H1 (cell line): ENCODE data around the gene SLC6A19. TPM values are rescaled to one million over a fixed set of nuclear protein-coding genes. Genes with fewer than 3 reads are reported as not detected.

ENCODE experiments used
- CHD7 ChIP-seq: fragments of 300-600 bp; sonication (generic); IDR thresholded peaks from 2 replicates; pipeline ENCODE4 v1.7.1; 2012; ENCODE audit warnings: low read length, moderate library complexity, mild to moderate bottlenecking, inconsistent platforms; ENCODE audit not compliant: insufficient replicate concordance
- CREB1 ChIP-seq: IDR thresholded peaks from 2 replicates; pipeline ENCODE4 v1.6.1; 2012; ENCODE audit warnings: inconsistent platforms
- KDM5A ChIP-seq: fragments of 200-600 bp; IDR thresholded peaks from 2 replicates; pipeline ENCODE4 v1.7.1; 2012; ENCODE audit warnings: mild to moderate bottlenecking, low read length, inconsistent platforms, mixed read lengths
- MAFK ChIP-seq: IDR thresholded peaks from 2 replicates; pipeline ENCODE4 v1.6.1; 2012; ENCODE audit warnings: low read depth, mild to moderate bottlenecking, improper control_type of control experiment, low read length
- NANOG ChIP-seq: IDR thresholded peaks from 2 replicates; pipeline ENCODE4 v1.6.1; 2011; ENCODE audit warnings: low read length, low read depth, mild to moderate bottlenecking, inconsistent platforms; ENCODE audit not compliant: insufficient read depth, poor library complexity, severe bottlenecking
- POLR2AphosphoS5 ChIP-seq: IDR thresholded peaks from 2 replicates; pipeline ENCODE4 v1.6.1; 2011; ENCODE audit warnings: low read depth, low read length
- POU5F1 ChIP-seq: IDR thresholded peaks from 2 replicates; pipeline ENCODE4 v1.6.1; 2011; ENCODE audit warnings: low read depth, mild to moderate bottlenecking, low read length, moderate library complexity
- SIRT6 ChIP-seq: IDR thresholded peaks from one replicate; pipeline ENCODE4 v1.7.1; 2012; ENCODE audit warnings: low read length, inconsistent platforms
- SIX5 ChIP-seq: IDR thresholded peaks from 2 replicates; pipeline ENCODE4 v1.6.1; 2011; ENCODE audit warnings: mild to moderate bottlenecking, low read depth, low read length
- SP2 ChIP-seq: IDR thresholded peaks from 2 replicates; pipeline ENCODE4 v1.6.1; 2012; ENCODE audit warnings: mild to moderate bottlenecking, low read length, inconsistent platforms
- SRF ChIP-seq: IDR thresholded peaks from 2 replicates; pipeline ENCODE4 v1.6.1; 2011; ENCODE audit warnings: mild to moderate bottlenecking, low read depth, low read length, moderate library complexity
- TBP ChIP-seq: IDR thresholded peaks from 2 replicates; pipeline ENCODE4 v1.6.1; 2011; ENCODE audit warnings: low read depth, low read length, improper control_type of control experiment
- TCF12 ChIP-seq: IDR thresholded peaks from 2 replicates; pipeline ENCODE4 v1.6.1; 2011; ENCODE audit warnings: low read depth, mild to moderate bottlenecking, low read length
- polyA plus RNA-seq, 7 experiments: library from polyadenylated mRNA; depleted of rRNA in 3 of 7; stranded (reverse) in 5 of 7; unstranded in 2 of 7; fragments of >200 nt in 5 of 7; fragments of 200-250 nt in 2 of 7; gene quantifications; 1 replicate in 5 of 7; 2 replicates in 1 of 7; 4 replicates in 1 of 7; pipeline versions ENCODE4 v1.2.1 to v1.2.3, GENCODE V29; 2011 to 2013; ENCODE audit warnings: missing spikeins in 2 of 7, mixed read lengths in 2 of 7
- total RNA-seq: library from RNA; stranded (reverse); fragmentation: NEBNext Ultra II Directional; extraction: Animal tissue kit (Norgen Biotek cat#: 25700); gene quantifications from 2 replicates; pipeline ENCODE4 v1.2.1, GENCODE V29; 2021

Gene SLC6A19
- total and polyA plus RNA-seq, 2 of the 8 experiments (the other 6 are each of a cell fraction or from before 2014, with no cell fraction given), result 0.02 TPM; not detected in 1

GRCh38 chr5:1216211-1216917 lies 15.0 kb downstream of the SLC6A19 start (continued):
- TF ChIP-seq CHD7, result no peak
- no peak for TF ChIP-seq TCF12
- no peak for TF ChIP-seq TBP
- TF ChIP-seq SP2, result no peak
- TF ChIP-seq MAFK, result no peak
- TF ChIP-seq NANOG, result no peak
- no peak for TF ChIP-seq SRF
- TF ChIP-seq SIX5, result no peak
- no peak for TF ChIP-seq CREB1
- no peak for TF ChIP-seq POU5F1
- no peak for TF ChIP-seq POLR2AphosphoS5
- TF ChIP-seq SIRT6, result no peak
- no peak for TF ChIP-seq KDM5A
